Measurements from ENCODE around the gene UBASH3B. TPM values are rescaled to one million over a fixed set of nuclear protein-coding genes. Genes with fewer than 3 reads are reported as not detected.

Gene UBASH3B
- total RNA-seq, 2 experiments from 2014 or later = 54.7 to 73.0 TPM

GRCh38 chr11:122647736-122648275 is 7.7 kb upstream of the UBASH3B start:
- intact Hi-C loops (cut with micrococcal nuclease; ENCODE audit: unreplicated experiment) = no loop called here
- 0 out of 2 replicates have a peak overlapping the region, but pooled peaks have one; percentile 25 for H3K4me2 ChIP-seq (ENCODE audit: low read length)
- H3K4me1 ChIP-seq (ENCODE audit: insufficient read depth, low read length, poor library complexity, severe bottlenecking) = peaks cover 15% of the 10 kb centered on the region
- no TSS peak for BruUV-seq (replicated peaks)
- peak overlapping the region; percentile 62; the same call in 1 of the 2 replicates for H2AFZ ChIP-seq (ENCODE audit: low read length)
- ChIA-PET CTCF (ENCODE audit: unreplicated experiment) (interaction anchor here (1.1 to 2.4 kb wide), 2 partner anchors 15 to 108 kb away, joined by 3 to 14 read pairs; no protein-coding TSS in a partner anchor), POLR2A (interaction anchor here (0.6 to 3.0 kb wide), 8 partner anchors 9 to 124 kb away, joined by 3 to 17 read pairs (median 4); partner anchors contain the start of gene UBASH3B)
- no peaks in the 10 kb centered on the region for H4K20me1 ChIP-seq (ENCODE audit: insufficient read depth, low read length)
- no peaks in the 10 kb centered on the region for H3K36me3 ChIP-seq (ENCODE audit: insufficient read depth, low read length)
- DNase-seq (ENCODE audit: low spot score) = no peak
- H3K9me3 ChIP-seq (ENCODE audit: low read length) = no peaks in the 10 kb centered on the region
- TF ChIP-seq EZH2phosphoT487 (IDR thresholded peaks at IDR 0.05; ENCODE audit: borderline replicate concordance, low read depth, low read length) (no peak), CTCF (conservative IDR thresholded peaks at IDR 0.05; ENCODE audit: low read length) (no peak)
- H3K4me3 ChIP-seq (ENCODE audit: low read depth, low read length, poor library complexity, severe bottlenecking) = no peak overlapping the region
- H3K79me2 ChIP-seq (ENCODE audit: insufficient read depth, low read depth, low read length) = no peaks in the 10 kb centered on the region
- no peak overlapping the region for H3K27ac ChIP-seq (ENCODE audit: low read depth, low read length, poor library complexity, severe bottlenecking)
- H3K9me2 ChIP-seq (ENCODE audit: insufficient read depth, low read length) = no peaks in the 10 kb centered on the region

- Histone ChIP-seq H3K4me1 (ENCODE audit: insufficient read depth, low read length, poor library complexity, severe bottlenecking) (peaks cover 15% of the 10 kb centered on the region), H4K20me1 (ENCODE audit: insufficient read depth, low read length) (no peaks in the 10 kb centered on the region), H3K36me3 (ENCODE audit: insufficient read depth, low read length) (no peaks in the 10 kb centered on the region), H3K9me3 (ENCODE audit: low read length) (no peaks in the 10 kb centered on the region), H3K27ac (ENCODE audit: low read depth, low read length, poor library complexity, severe bottlenecking) (no peak overlapping the region), H3K9me2 (ENCODE audit: insufficient read depth, low read length) (no peaks in the 10 kb centered on the region), H3K4me3 (ENCODE audit: low read depth, low read length, poor library complexity, severe bottlenecking) (no peak overlapping the region), H3K79me2 (ENCODE audit: insufficient read depth, low read depth, low read length) (no peaks in the 10 kb centered on the region), H3K4me2 (ENCODE audit: low read length) (no peak overlapping the region), H2AFZ (ENCODE audit: low read length) (no peak overlapping the region)
- no peak for TF ChIP-seq EZH2phosphoT487 (IDR thresholded peaks at IDR 0.05; ENCODE audit: borderline replicate concordance, low read depth, low read length)
- no peak for TF ChIP-seq CTCF (conservative IDR thresholded peaks at IDR 0.05; ENCODE audit: low read length)
- CTCF ChIA-PET (ENCODE audit: unreplicated experiment) = interaction anchor here (1.1 kb wide), 1 partner anchor 11 kb away, joined by 5 read pairs; no protein-coding TSS in a partner anchor
- DNase-seq (ENCODE audit: low spot score) = no peak
- BruUV-seq (replicated peaks) = no TSS peak
- intact Hi-C loops (cut with micrococcal nuclease; ENCODE audit: unreplicated experiment) = no loop called here
- POLR2A ChIA-PET = interaction anchor here (1.6 to 3.0 kb wide), 2 partner anchors 7 to 14 kb away, joined by 3 to 17 read pairs; partner anchors contain the start of gene UBASH3B
These were observed 6.4 kb upstream of the UBASH3B start for GRCh38 chr11:122649116-122649515.

- Histone ChIP-seq H3K4me3 (ENCODE audit: low read depth, low read length, poor library complexity, severe bottlenecking) (no peak overlapping the region), H3K9me2 (ENCODE audit: insufficient read depth, low read length) (no peaks in the 10 kb centered on the region), H3K27ac (ENCODE audit: low read depth, low read length, poor library complexity, severe bottlenecking) (no peak overlapping the region), H3K9me3 (ENCODE audit: low read length) (no peaks in the 10 kb centered on the region), H3K4me2 (ENCODE audit: low read length) (no peak overlapping the region), H2AFZ (ENCODE audit: low read length) (no peak overlapping the region), H3K79me2 (ENCODE audit: insufficient read depth, low read depth, low read length) (no peaks in the 10 kb centered on the region), H3K4me1 (ENCODE audit: insufficient read depth, low read length, poor library complexity, severe bottlenecking) (peaks cover 24% of the 10 kb centered on the region), H3K36me3 (ENCODE audit: insufficient read depth, low read length) (no peaks in the 10 kb centered on the region), H4K20me1 (ENCODE audit: insufficient read depth, low read length) (no peaks in the 10 kb centered on the region)
- DNase-seq (ENCODE audit: low spot score) = no peak
- CTCF ChIA-PET (ENCODE audit: unreplicated experiment) = interaction anchor here (0.9 kb wide), 1 partner anchor 104 kb away, joined by 3 read pairs; no protein-coding TSS in a partner anchor
- intact Hi-C loops (cut with micrococcal nuclease; ENCODE audit: unreplicated experiment) = no loop called here
- POLR2A ChIA-PET = interaction anchor here (0.8 to 1.2 kb wide), 3 partner anchors 9 to 56 kb away, joined by 3 to 4 read pairs (median 4); no protein-coding TSS in a partner anchor
- BruUV-seq (replicated peaks) = no TSS peak
- no peak for TF ChIP-seq EZH2phosphoT487 (IDR thresholded peaks at IDR 0.05; ENCODE audit: borderline replicate concordance, low read depth, low read length)
- TF ChIP-seq CTCF (conservative IDR thresholded peaks at IDR 0.05; ENCODE audit: low read length) = no peak
These were observed 4.9 kb upstream of the UBASH3B start for GRCh38 chr11:122650619-122651018.

All from OCI-LY7 (cell line).